OCI-M2 (cell line): ENCODE measurements around the gene ENO4.

Experiments used
- DNase-seq: peaks from one replicate; lab custom pipeline; 2025; ENCODE audit not compliant: unreplicated experiment; lab: John Stamatoyannopoulos, UW

The ENO4 gene

DNA sequence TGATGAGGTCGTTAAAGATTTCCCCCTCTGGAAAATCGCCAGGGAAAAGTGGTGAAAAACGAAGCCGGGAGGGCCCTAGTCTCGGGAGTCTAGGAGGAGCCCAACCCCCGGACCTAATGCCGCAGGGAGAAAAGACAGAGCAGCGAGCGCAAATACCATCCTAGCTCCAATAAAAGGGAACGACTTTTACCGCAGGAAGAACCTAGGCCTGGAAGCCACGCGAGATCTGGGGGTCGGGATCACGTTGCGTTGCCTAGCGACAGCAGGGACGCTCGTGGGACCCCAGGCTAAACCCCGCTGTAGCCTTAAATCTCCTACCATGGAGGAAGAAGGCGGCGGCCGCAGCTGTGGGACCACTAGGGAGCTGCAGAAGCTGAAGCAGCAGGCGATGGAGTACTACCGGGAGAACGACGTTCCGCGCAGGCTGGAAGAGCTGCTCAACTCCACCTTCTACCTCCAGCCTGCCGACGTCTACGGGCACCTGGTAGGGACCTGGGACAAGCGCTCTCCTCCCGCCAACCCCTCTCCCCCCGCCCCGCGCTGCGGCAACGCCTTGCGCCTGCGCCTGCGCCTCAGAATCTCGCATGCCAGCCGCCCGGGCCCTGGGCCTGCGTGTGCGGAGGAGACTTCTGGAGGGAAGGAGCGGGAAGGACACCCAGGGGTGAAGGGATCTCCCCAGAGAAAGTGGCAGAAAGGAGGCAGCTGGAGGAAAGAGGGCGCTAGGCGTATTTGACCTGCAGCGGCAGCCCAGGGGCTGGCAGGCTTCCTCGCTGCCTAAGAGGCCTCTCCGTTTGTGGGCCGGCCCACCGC lies at the start of gene ENO4:
TSS of gene ENO4 (plus strand) at position 252 of the 810 bp plus-strand sequence. CDS start at position 320, 68 bp downstream.
- DNase-seq: no peak

- no peak for DNase-seq
Observed at GRCh38 chr10:116800286-116800929, 48.9 kb upstream of the ENO4 start.

GRCh38 chr10:116801658-116802057 lies 47.6 kb upstream of the ENO4 start:
- no peak for DNase-seq

DNA sequence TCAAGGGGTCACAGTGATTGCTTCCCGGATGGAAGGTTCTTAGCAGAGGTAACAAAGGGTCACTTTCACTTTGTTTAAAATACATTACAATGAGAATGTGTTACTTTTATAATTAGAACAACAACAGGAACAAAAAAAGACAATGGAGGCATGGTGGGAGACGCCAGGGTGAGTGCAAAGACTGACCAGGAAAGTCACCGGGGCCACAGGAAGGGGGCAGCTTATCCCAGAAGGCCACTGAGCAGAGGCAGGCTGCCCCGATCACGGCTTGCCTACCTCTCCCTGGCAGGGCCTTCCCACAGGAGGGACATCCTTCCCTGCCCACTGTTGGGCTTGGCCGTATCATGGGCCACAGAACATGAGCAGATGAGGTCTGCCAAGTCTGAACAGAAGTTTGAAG lies 46.8 kb upstream of the ENO4 start:
- no peak for DNase-seq

- no peak for DNase-seq
Observed at GRCh38 chr10:116802876-116803275, 46.4 kb upstream of the ENO4 start.

GRCh38 chr10:116803451-116804249 lies 45.6 kb upstream of the ENO4 start:
- DNase-seq: no peak

GRCh38 chr10:116808706-116809105 lies 40.6 kb upstream of the ENO4 start:
- DNase-seq: no peak

DNA sequence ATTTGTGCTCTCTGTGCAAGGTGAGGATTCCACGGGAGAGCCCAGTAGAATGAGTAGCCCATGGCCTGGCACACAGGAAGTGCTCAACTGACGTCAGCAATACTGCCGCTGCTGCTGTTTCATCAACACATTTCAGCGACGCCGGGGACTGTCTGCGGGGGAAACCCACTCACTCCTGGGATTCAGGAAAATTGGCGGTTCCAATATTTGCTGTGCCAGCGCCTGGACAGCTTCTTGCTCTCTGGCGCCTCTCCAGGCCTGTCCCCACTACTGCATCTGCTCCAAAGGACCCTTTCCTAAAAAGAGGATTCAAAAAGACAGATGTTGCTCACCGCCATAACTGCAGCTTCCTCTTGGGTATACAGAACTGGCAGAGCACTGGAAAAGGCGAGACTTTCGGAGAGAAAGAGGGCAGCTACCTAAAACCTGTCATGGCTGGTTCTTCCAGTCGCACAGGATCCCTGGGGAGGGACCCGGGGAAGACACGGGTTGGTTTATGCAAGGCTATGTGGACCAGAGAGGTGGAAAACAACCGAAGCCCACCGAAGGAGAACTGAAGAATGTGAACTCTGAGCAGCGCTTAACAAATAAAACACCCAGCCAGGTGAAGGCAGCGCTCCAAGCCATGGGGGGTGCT lies 39.7 kb upstream of the ENO4 start:
- no peak for DNase-seq

- DNase-seq: no peak
Observed at GRCh38 chr10:116810120-116810500, 39.2 kb upstream of the ENO4 start.

GRCh38 chr10:116810895-116811294 lies 38.4 kb upstream of the ENO4 start:
- DNase-seq: no peak

DNA sequence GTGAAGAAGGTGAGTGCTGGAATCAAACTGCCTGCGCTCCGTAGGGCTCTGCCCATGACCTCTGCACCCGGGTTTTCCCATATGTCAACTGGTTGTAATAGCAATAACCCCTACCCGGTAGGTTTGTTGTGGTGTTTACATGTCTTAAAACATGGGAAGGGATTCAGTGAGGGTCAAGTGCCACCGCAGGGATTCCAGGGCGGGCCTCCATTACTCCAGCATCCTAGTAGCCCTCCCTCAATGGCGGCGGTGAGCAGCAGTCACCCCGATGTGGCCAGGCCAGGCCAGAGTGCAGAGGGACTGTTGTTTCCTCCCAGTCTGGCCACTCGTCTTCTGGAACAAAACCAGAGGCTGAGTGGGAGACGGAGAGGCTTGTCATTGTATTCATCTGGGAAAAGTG lies 37.6 kb upstream of the ENO4 start:
- DNase-seq: no peak

GRCh38 chr10:116815641-116816415 lies 33.5 kb upstream of the ENO4 start:
- DNase-seq: no peak

GRCh38 chr10:116817178-116817577 lies 32.1 kb upstream of the ENO4 start:
- DNase-seq: no peak

GRCh38 chr10:116817780-116818343 lies 31.4 kb upstream of the ENO4 start:
- DNase-seq: no peak

DNA sequence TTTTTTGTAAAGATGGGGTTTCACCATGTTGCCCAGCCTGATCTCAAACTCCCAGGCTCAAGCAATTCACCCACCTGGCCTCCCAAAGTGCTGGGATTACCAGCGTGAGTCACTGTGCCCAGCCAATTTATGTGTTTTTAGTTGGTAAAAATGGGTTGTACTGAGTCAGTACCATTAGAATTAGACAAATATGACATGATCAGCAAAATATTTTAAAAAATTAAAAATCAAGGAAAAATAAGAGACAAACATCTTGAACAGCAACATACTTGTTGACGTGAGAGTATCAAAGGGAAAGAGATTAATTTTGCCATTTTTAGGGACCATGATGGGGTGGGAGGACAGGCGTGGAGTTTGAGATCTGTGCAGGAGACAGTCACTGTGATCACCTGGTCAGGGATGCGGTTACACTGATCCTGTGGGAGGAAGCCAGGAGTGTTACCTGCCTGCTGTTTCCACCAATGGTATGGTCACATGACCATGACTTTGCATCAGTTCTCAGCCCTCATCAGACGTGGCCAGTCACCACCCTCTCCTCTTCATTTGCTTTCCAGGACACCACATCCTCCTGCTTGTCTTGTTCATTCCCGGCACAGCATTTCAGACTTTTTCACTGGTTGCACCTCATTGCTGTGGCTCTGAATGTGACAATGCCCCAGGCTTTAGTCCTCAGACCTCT lies 29.2 kb upstream of the ENO4 start:
- DNase-seq: no peak

- no peak for DNase-seq
Observed at GRCh38 chr10:116825901-116826300, 23.4 kb upstream of the ENO4 start.

- no peak for DNase-seq
Observed at GRCh38 chr10:116826803-116827202, 22.5 kb upstream of the ENO4 start.

DNA sequence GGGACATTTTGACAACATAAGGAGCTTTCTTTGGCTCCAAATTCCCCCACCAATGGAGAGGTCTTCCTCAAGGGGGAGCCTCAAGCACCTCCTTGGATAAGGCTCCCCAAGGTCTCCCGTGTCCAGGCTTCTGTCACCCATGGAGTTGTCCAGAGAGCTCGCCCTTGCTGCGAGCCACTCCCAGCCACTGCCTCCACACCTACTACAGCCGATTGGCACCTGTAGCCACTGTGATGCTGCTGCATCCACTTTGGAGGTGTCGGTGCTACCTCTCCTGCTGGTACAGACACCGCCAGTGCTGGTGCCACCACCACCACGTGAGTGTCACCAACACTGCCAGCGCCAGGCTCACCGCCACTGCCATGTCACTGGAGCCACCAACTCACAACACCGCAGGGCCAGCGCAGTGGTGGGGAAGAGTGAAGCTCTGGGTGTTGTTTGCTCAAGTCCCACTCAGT lies 22.1 kb upstream of the ENO4 start:
- no peak for DNase-seq

- no peak for DNase-seq
Observed at GRCh38 chr10:116828116-116828515, 21.2 kb upstream of the ENO4 start.

GRCh38 chr10:116829711-116830110 lies 19.6 kb upstream of the ENO4 start:
- no peak for DNase-seq
